KBM-7 (cell line): Measurements from ENCODE around the gene PTP4A2.
A peak's percentile ranks its signal among the peaks of the same experiment; 100 is the strongest.

Experiments used
- DNase-seq: peaks from one replicate; pipeline ENCODE4 v3.0.0-alpha.2; 2015
- in situ Hi-C: fragments of 300-500 bp; cut with MboI; formaldehyde crosslinking; loops from 2 replicates; pipeline ENCODE4 v1.14.3; 2020; ENCODE audit warnings: low sequenced_read_pairs, low pct_unique_long_range_greater_than_20kb, mixed read lengths

PTP4A2 gene

GRCh38 chr1:31872658-31873636 lies 65.2 kb downstream of the PTP4A2 start:
- in situ Hi-C loops = no loop called here

DNA sequence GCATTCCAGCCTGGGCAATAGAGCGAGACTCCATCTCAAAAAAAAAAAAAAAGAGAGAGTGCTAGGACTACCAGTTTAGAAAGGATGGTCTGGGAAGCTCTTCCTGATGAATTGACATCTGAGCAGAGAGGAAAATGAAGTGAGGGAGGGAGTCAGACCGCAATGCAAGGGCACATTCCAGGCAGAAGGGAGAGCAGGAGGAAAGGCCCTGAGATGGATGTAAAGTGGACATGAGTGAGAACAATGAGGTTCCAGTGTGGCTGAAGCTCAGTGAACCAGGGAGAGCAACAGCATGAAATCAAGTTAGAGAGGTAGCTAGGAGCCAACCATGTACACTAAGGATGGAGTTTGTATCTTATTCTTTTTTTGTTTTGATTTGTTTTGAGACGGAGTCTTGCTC lies 66.5 kb downstream of the PTP4A2 start:
- no peak for DNase-seq
- in situ Hi-C loops = no loop called here

More at GRCh38 chr1:31872658-31873636, 65.2 kb downstream of the PTP4A2 start:
- DNase-seq = peak; percentile 71

- in situ Hi-C loops = no loop called here
Observed at GRCh38 chr1:31870086-31870736, 68.0 kb downstream of the PTP4A2 start.

GRCh38 chr1:31869449-31869848 lies 68.7 kb downstream of the PTP4A2 start:
- in situ Hi-C loops = no loop called here
- peak; percentile 66 for DNase-seq

More at GRCh38 chr1:31870086-31870736, 68.0 kb downstream of the PTP4A2 start:
- no peak for DNase-seq

- in situ Hi-C loops = no loop called here
- DNase-seq = no peak
Observed at GRCh38 chr1:31868862-31869261, 69.3 kb downstream of the PTP4A2 start.

GRCh38 chr1:31867546-31867945 lies 70.6 kb downstream of the PTP4A2 start:
- in situ Hi-C loops = no loop called here
- DNase-seq = no peak

GRCh38 chr1:31866450-31867032 lies 71.6 kb downstream of the PTP4A2 start:
- in situ Hi-C loops = no loop called here
- DNase-seq = peak; percentile 39

DNA sequence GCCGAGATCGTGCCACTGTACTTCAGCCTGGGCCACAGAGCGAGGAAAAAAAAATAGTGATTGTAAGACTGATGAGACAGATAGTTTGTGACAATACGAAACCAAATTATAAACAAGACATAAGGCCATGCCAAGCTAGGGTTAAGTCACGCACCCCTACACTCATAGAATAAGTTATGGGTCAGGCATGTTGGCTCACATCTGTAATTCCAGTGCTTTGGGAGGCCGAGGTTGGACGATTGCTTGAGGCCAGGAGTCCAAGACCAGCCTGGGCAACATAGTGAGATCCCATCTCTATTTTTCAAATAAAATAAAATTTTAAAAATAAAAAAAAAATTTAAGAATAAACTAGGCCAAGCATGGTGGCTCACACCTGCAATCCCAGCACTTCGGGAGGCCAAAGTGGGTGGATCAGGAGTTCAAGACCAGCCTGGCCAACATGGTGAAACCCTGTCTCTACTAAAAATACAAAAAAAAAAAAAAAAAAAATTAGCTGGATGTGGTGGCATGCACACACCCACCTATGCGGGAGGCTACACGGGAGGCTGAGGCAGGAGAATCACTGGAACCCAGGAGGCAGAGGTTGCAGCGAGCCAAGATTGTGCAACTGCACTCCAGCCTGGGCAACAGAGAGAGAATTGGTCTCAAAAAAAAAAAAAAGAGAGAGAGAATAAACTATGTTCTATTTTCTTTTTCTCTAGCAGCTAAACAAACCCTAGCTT lies 72.3 kb downstream of the PTP4A2 start:
- in situ Hi-C loops = no loop called here
- DNase-seq = no peak

DNA sequence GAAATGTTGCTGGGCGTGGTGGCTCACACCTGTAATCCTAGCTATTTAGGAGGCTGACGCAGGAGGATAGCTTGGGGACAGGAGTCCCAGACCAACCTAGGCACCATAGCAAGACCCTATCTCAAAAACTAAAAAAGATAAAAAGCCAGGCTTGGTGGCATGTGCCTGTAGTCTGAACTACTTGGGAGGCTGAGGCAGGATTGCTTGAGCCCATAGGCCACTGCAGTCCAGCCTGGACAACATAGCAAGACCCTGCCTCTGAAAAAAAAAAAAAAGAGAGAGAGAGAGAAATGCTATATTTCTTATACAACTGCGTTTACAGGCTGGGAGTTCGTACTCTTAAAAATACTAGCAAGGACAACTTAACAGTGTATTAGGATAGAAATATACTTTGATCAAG lies 76.1 kb downstream of the PTP4A2 start:
- in situ Hi-C loops = no loop called here
- no peak for DNase-seq

- DNase-seq = no peak
- in situ Hi-C loops = no loop called here
Observed at GRCh38 chr1:31861346-31861745, 76.8 kb downstream of the PTP4A2 start.

- no peak for DNase-seq
- in situ Hi-C loops = no loop called here
Observed at GRCh38 chr1:31860581-31860980, 77.6 kb downstream of the PTP4A2 start.

- in situ Hi-C loops = no loop called here
- no peak for DNase-seq
Observed at GRCh38 chr1:31859719-31860118, 78.4 kb downstream of the PTP4A2 start.

GRCh38 chr1:31859044-31859443 lies 79.1 kb downstream of the PTP4A2 start:
- in situ Hi-C loops = no loop called here
- DNase-seq = no peak

- in situ Hi-C loops = no loop called here
- no peak for DNase-seq
Observed at GRCh38 chr1:31857863-31858262, 80.3 kb downstream of the PTP4A2 start.
